K562 (cell line): Measurements from ENCODE around the gene RHD. TPM values are rescaled to one million over a fixed set of nuclear protein-coding genes. Genes with fewer than 3 reads are reported as not detected.

Experiments used
- ARID4B ChIP-seq: sonication (generic); formaldehyde crosslinking; IDR thresholded peaks from 2 replicates; pipeline ENCODE4 v1.8.0; 2022; ENCODE audit warnings: mild to moderate bottlenecking, missing genetic modification reagents
- ATF1 ChIP-seq, 2 experiments: fragments of 450-650 bp in 1 of 2; IDR thresholded peaks; 2 replicates each; pipeline ENCODE4 v1.6.1; 2016; ENCODE audit warnings: missing compliant biosample characterization in 1 of 2, missing genetic modification characterization in 1 of 2
- CEBPG ChIP-seq, 3 experiments: fragments of 200-800 bp in 1 of 3; sonication (Bioruptor generic) in 1 of 3; sonication (generic) in 1 of 3; formaldehyde crosslinking in 1 of 3; IDR thresholded peaks in 2 of 3; conservative IDR thresholded peaks in 1 of 3; 2 replicates each; pipeline versions ENCODE4 v1.6.1 to v1.8.0; 2016 to 2022; ENCODE audit warnings: missing compliant biosample characterization in 2 of 3, missing genetic modification characterization in 2 of 3, mild to moderate bottlenecking in 1 of 3, missing genetic modification reagents in 1 of 3
- CUX1 ChIP-seq: fragments of 200-800 bp; sonication (Bioruptor generic); IDR thresholded peaks from 2 replicates; pipeline ENCODE4 v1.6.1; 2016; ENCODE audit warnings: missing genetic modification characterization, missing compliant biosample characterization
- IRF9 ChIP-seq: fragments of 450-650 bp; IDR thresholded peaks from 2 replicates; pipeline ENCODE4 v1.6.1; 2016; ENCODE audit warnings: missing biosample characterization, missing genetic modification characterization
- MIER1 ChIP-seq: fragments of 450-650 bp; IDR thresholded peaks from 2 replicates; pipeline ENCODE4 v1.6.1; 2016; ENCODE audit warnings: antibody characterized with exemption, mild to moderate bottlenecking, low read depth
- MLX ChIP-seq, 2 experiments: fragments of 450-650 bp in 1 of 2; sonication (generic) in 1 of 2; formaldehyde crosslinking; conservative IDR thresholded peaks; 2 replicates each; pipeline versions ENCODE4 v1.4.0 to v1.8.1; 2020 to 2022; ENCODE audit warnings: mild to moderate bottlenecking in 1 of 2, missing genetic modification reagents in 1 of 2
- PKNOX1 ChIP-seq: fragments of 450-650 bp; IDR thresholded peaks from 2 replicates; pipeline ENCODE4 v1.6.1; 2016
- SMC3 ChIP-seq: conservative IDR thresholded peaks from 2 replicates; pipeline ENCODE4 v1.6.1; 2011; ENCODE audit warnings: low read depth, low read length, improper control_type of control experiment; ENCODE audit not compliant: insufficient read depth
- TAF1 ChIP-seq: IDR thresholded peaks from 2 replicates; pipeline ENCODE4 v1.6.1; 2011; ENCODE audit warnings: mild to moderate bottlenecking, low read length, moderate library complexity; ENCODE audit not compliant: insufficient read depth, control insufficient read depth, severe bottlenecking; ENCODE audit errors: extremely low read depth
- XRCC4 ChIP-seq: IDR thresholded peaks from one replicate; pipeline ENCODE4 v1.6.1; 2011; ENCODE audit not compliant: insufficient read depth, insufficient read length; ENCODE audit errors: extremely low read depth
- polyA plus RNA-seq, 8 experiments: library from polyadenylated mRNA; depleted of rRNA in 4 of 8; stranded (reverse) in 5 of 8; unstranded in 3 of 8; fragments of >200 nt; fragmentation: Nextera tagmentation in 2 of 8; fragmentation: Illumina TruSeq in 1 of 8; extraction: Ambion mirVana in 2 of 8; extraction: Trizol in 1 of 8; gene quantifications; 2 replicates each; pipeline versions ENCODE4 v1.2.1 to v1.2.3, GENCODE V29; 2011 to 2014; ENCODE audit warnings: inconsistent platforms in 1 of 8, missing spikeins in 1 of 8
- total RNA-seq, 7 experiments: library from RNA; depleted of rRNA in 6 of 7; stranded (reverse); fragments of >200 nt in 6 of 7; fragmentation: Illumina TruSeq in 2 of 7; extraction: Trizol in 2 of 7; gene quantifications; 2 replicates each; pipeline versions ENCODE4 v1.2.1 to v1.2.3, GENCODE V29; 2011 to 2021; ENCODE audit warnings: low replicate concordance in 1 of 7

Gene RHD
- total and polyA plus RNA-seq, 9 of the 15 experiments (the other 6 are each of a cell fraction or from before 2014, with no cell fraction given), result 8.8 to 32.4 (median 15.0) TPM

GRCh38 chr1:25232027-25232865 lies 40.1 kb upstream of the RHD start, which contains the start of gene SYF2 (continued):
- TF ChIP-seq CEBPG (CRISPR knock-in tag; IDR thresholded peaks at IDR 0.05) (peak; percentile 72), CEBPG (tag; conservative IDR thresholded peaks at IDR 0.05 in 1 of 2, IDR thresholded peaks at IDR 0.05 in 1 of 2) (no peak), IRF9 (tag) (peak; percentile 54; the same call in 1 of the 2 replicates), PKNOX1 (peak; percentile 66), SMC3 (no peak), XRCC4 (no peak), ATF1 (CRISPR knock-in tag; IDR thresholded peaks at IDR 0.05) (no peak), ATF1 (tag; IDR thresholded peaks at IDR 0.05) (peak; percentile 86; the same call in 1 of the 2 replicates), MIER1 (peak; percentile 81; the same call in 1 of the 2 replicates), TAF1 (peak; percentile 91), CUX1 (CRISPR knock-in tag) (peak; percentile 92), ARID4B (peak; percentile 95), MLX (CRISPR knock-in tag; conservative IDR thresholded peaks at IDR 0.05) (no peak)
